ENCODE data around the gene CTNNA3. TPM values are rescaled to one million over a fixed set of nuclear protein-coding genes. Genes with fewer than 3 reads are reported as not detected.

Gene CTNNA3
- total RNA-seq, 4 donors from 2014 or later: under 0.01 to 0.38 (median 0.27) TPM

- TF ChIP-seq, protein P1, sequence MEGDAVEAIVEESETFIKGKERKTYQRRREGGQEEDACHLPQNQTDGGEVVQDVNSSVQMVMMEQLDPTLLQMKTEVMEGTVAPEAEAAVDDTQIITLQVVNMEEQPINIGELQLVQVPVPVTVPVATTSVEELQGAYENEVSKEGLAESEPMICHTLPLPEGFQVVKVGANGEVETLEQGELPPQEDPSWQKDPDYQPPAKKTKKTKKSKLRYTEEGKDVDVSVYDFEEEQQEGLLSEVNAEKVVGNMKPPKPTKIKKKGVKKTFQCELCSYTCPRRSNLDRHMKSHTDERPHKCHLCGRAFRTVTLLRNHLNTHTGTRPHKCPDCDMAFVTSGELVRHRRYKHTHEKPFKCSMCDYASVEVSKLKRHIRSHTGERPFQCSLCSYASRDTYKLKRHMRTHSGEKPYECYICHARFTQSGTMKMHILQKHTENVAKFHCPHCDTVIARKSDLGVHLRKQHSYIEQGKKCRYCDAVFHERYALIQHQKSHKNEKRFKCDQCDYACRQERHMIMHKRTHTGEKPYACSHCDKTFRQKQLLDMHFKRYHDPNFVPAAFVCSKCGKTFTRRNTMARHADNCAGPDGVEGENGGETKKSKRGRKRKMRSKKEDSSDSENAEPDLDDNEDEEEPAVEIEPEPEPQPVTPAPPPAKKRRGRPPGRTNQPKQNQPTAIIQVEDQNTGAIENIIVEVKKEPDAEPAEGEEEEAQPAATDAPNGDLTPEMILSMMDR (IDR thresholded peaks at IDR 0.05; ENCODE audit: low read depth): no peak
Observed at GRCh38 chr10:67011981-67012380, 684.0 kb downstream of the CTNNA3 start.

- TF ChIP-seq, protein P1 (IDR thresholded peaks at IDR 0.05; ENCODE audit: low read depth): no peak
Observed at GRCh38 chr10:67011480-67011879, 684.5 kb downstream of the CTNNA3 start.

- TF ChIP-seq, protein P1 (IDR thresholded peaks at IDR 0.05; ENCODE audit: low read depth): no peak
Observed at GRCh38 chr10:67005981-67006380, 690.0 kb downstream of the CTNNA3 start.

- TF ChIP-seq, protein P1 (IDR thresholded peaks at IDR 0.05; ENCODE audit: low read depth): no peak
Observed at GRCh38 chr10:67004690-67005089, 691.3 kb downstream of the CTNNA3 start.

DNA sequence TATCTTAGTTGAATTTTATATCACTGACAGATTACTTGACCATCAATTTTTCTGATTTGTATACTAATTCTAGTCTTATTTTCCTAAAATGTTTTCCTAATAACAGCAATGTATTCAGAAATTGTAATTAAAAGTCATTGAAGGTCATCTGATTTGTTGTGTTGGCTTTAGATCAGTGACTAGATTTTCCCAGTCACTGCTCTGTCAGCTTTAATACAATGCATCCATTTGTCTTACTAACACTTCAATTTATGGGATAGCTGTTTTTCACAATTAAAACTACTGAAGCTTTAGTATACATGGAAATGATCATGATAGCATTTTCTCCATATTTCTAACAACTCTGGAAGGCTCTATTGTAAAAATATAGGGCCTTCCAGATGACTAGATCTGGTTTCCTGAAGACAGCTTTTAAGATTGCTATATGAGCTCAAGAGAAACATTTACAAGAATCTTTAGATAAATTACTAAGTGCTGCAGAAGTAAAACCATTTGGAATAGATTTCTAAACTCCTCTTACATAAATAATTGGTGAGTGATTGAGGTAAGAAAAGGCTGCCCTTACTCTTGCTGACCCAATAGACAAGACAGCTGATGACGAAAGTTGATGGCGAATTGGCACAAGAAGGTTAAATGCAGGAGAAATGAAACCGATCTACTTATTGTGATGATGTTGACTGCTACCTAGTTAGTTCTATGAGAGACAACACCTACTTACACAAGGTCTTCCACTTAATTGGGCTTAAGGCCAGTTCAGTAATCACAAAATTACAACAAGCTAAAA is 696.0 kb downstream of the CTNNA3 start:
- TF ChIP-seq, protein P1 (IDR thresholded peaks at IDR 0.05; ENCODE audit: low read depth): no peak

DNA sequence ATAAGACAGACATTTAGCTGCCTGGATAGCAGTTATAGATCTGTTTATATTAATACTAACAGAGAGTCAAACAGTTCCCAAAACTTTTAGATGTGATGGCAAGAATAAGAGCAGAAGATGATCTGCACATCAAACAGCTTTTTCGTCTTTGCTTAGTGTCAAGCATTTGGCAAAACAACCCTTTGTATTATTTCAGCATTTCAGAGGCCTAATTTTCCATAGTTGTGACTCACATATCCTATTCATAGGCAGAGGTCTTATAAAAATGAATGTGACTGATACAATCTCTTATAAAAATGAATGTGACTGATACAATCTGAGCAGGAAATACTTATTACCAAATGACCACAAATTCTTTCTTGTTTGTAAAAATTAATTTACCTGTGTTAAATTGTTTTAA is 699.0 kb downstream of the CTNNA3 start:
- TF ChIP-seq, protein P1 (IDR thresholded peaks at IDR 0.05; ENCODE audit: low read depth): no peak

DNA sequence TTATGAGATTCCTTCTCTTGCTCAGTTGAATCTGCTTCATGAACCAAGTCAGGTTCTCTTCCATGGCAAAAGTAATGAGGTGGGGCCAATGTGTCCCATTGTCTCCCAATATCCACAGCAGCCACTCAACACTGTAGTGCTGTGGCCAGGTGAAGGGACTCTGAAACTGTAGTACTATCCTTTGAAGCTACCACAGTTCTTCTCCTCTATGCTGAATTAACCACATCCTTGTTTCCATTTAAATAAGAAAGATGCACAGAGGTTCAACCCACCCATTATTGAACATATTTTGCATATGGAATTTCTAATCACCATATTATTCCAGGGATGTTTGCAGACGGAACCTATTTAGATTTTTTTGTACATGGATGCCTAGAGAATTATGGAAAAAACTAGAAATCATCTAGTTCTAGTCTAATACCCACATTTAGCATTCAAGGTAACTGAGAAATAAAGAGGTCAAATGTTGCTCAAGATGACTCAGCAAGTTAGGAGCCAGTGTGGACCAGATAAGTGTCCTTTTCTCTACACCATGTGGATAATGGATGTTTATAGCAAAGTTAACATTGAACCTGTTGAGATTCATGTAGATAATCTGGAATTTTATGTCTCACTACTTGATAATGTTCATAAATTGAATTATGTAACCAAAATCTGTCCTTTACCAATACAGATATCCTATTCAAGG is 705.7 kb downstream of the CTNNA3 start:
- TF ChIP-seq, protein P1 (IDR thresholded peaks at IDR 0.05; ENCODE audit: low read depth): no peak

All from subcutaneous adipose tissue (tissue), 4 donors.